Neuronal stem cell (in vitro differentiated cells): Measurements from ENCODE around the gene TGFBR3L.
A peak's percentile ranks its signal among the peaks of the same experiment; 100 is the strongest.

Experiments
- DNase-seq: peaks from one replicate; pipeline ENCODE4 v3.0.0-alpha.2; 2013; ENCODE audit warnings: low spot score
- H2AFZ ChIP-seq: one replicate; pipeline ENCODE4 v1.6.1; 2013; ENCODE audit warnings: mild to moderate bottlenecking, low read length, inconsistent platforms
- H2AK5ac ChIP-seq: 2 replicates; pipeline ENCODE4 v1.6.1; 2013; ENCODE audit warnings: low read depth, mild to moderate bottlenecking, inconsistent platforms, low read length, moderate library complexity, mixed read lengths
- H2BK120ac ChIP-seq: 2 replicates; pipeline ENCODE4 v1.6.1; 2013; ENCODE audit warnings: low read depth, mild to moderate bottlenecking, inconsistent platforms, low read length, moderate library complexity, mixed read lengths
- H2BK12ac ChIP-seq: one replicate; pipeline ENCODE4 v1.6.1; 2013; ENCODE audit warnings: low read length, inconsistent platforms
- H2BK15ac ChIP-seq: 2 replicates; pipeline ENCODE4 v1.6.1; 2013; ENCODE audit warnings: mild to moderate bottlenecking, low read length, inconsistent platforms, mixed read lengths
- H2BK5ac ChIP-seq: one replicate; pipeline ENCODE4 v1.6.1; 2013; ENCODE audit warnings: inconsistent platforms, mild to moderate bottlenecking, low read length, moderate library complexity
- H3K14ac ChIP-seq: one replicate; pipeline ENCODE4 v1.6.1; 2013; ENCODE audit warnings: low read length, inconsistent platforms
- H3K18ac ChIP-seq: 2 replicates; pipeline ENCODE4 v1.6.1; 2013; ENCODE audit warnings: low read length, inconsistent platforms
- H3K23ac ChIP-seq: 2 replicates; pipeline ENCODE4 v1.6.1; 2013; ENCODE audit warnings: low read depth, mild to moderate bottlenecking, mixed read lengths, low read length, inconsistent platforms; ENCODE audit not compliant: poor library complexity
- H3K27ac ChIP-seq: replicated peaks from 3 replicates; pipeline ENCODE4 v1.5.1; 2013; ENCODE audit warnings: low read length, inconsistent platforms
- H3K27me3 ChIP-seq, 3 experiments: 2 replicates each; pipeline ENCODE4 v1.6.1; 2013; ENCODE audit warnings: low read length in 3 of 3, mild to moderate bottlenecking in 2 of 3, inconsistent platforms in 1 of 3, low read depth in 1 of 3, mixed read lengths in 1 of 3, moderate library complexity in 1 of 3; ENCODE audit not compliant: control insufficient read depth in 3 of 3, insufficient read depth in 3 of 3
- H3K36me3 ChIP-seq, 2 donors: replicated peaks in 1 of 2; 2 replicates each; pipeline ENCODE4 v1.6.1; 2013; ENCODE audit warnings: low read length in 2 of 2; ENCODE audit not compliant: control insufficient read depth in 2 of 2, insufficient read depth in 2 of 2
- H3K4ac ChIP-seq: 2 replicates; pipeline ENCODE4 v1.6.1; 2013; ENCODE audit warnings: inconsistent platforms, mild to moderate bottlenecking, low read length, moderate library complexity
- H3K4me1 ChIP-seq, 2 donors: 1 replicate in 1 of 2; 2 replicates in 1 of 2; pipeline ENCODE4 v1.6.1; 2013; ENCODE audit warnings: low read length in 2 of 2, low read depth in 1 of 2; ENCODE audit not compliant: control insufficient read depth in 2 of 2, insufficient read depth in 1 of 2
- H3K4me2 ChIP-seq: one replicate; pipeline ENCODE4 v1.6.1; 2013; ENCODE audit warnings: mild to moderate bottlenecking, low read length, inconsistent platforms; ENCODE audit not compliant: insufficient read depth, poor library complexity, severe bottlenecking
- H3K4me3 ChIP-seq, 2 donors: 2 replicates each; pipeline ENCODE4 v1.5.1; 2013; ENCODE audit warnings: low read length in 2 of 2, mild to moderate bottlenecking in 2 of 2, inconsistent platforms in 1 of 2, moderate library complexity in 1 of 2
- H3K79me1 ChIP-seq: one replicate; pipeline ENCODE4 v1.6.1; 2013; ENCODE audit warnings: low read depth, mild to moderate bottlenecking, inconsistent platforms, low read length, moderate library complexity
- H3K9ac ChIP-seq: one replicate; pipeline ENCODE4 v1.6.1; 2013; ENCODE audit warnings: mild to moderate bottlenecking, low read depth, low read length, inconsistent platforms; ENCODE audit not compliant: poor library complexity
- H3K9me3 ChIP-seq, 2 donors: replicated peaks in 1 of 2; 2 replicates each; pipeline versions ENCODE3 to v1.6.1; 2013; ENCODE audit warnings: low read length in 2 of 2, mild to moderate bottlenecking in 2 of 2, inconsistent platforms in 1 of 2, low read depth in 1 of 2, mixed read lengths in 1 of 2, moderate library complexity in 1 of 2; ENCODE audit not compliant: control insufficient read depth in 2 of 2, insufficient read depth in 1 of 2
- H4K8ac ChIP-seq: one replicate; pipeline ENCODE4 v1.6.1; 2013; ENCODE audit warnings: low read depth, mild to moderate bottlenecking, inconsistent platforms, low read length, moderate library complexity
- H4K91ac ChIP-seq: one replicate; pipeline ENCODE4 v1.6.1; 2013; ENCODE audit warnings: low read length, low read depth, mild to moderate bottlenecking, inconsistent platforms; ENCODE audit not compliant: poor library complexity
- WGBS, 2 donors: extraction: QIAGEN DNeasy Blood & Tissue Kit; methylation state at CpG; one replicate each; pipeline ENCODE4 v1.1.7; 2013; ENCODE audit warnings: missing lambda C conversion rate in 2 of 2, mixed read lengths in 1 of 2; ENCODE audit not compliant: insufficient read length in 2 of 2, insufficient replicate concordance in 1 of 2; ENCODE audit errors: extremely low coverage in 2 of 2; 5-methylcytosine and 5-hydroxymethylcytosine counted together

The TGFBR3L gene

GRCh38 chr19:7907544-7907943 lies 7.1 kb upstream of the TGFBR3L start:
- peak overlapping the region; percentile 22 for H2BK12ac ChIP-seq
- DNase-seq: no peak
- WGBS, 2 donors: no CpG with 5 or more reads among the region's 11 CpGs
- no peak overlapping the region for H3K4ac ChIP-seq
- no peak overlapping the region for H3K27ac ChIP-seq
- peaks cover 23 to 48% of the 10 kb centered on the region in 2 donors for H3K36me3 ChIP-seq
- no peak overlapping the region for H3K18ac ChIP-seq
- peaks cover 13% of the 10 kb centered on the region in 2 donors for H3K4me1 ChIP-seq
- peaks cover 27% of the 10 kb centered on the region for H3K79me1 ChIP-seq
- H2AK5ac ChIP-seq: no peak overlapping the region
- H3K23ac ChIP-seq: peak overlapping the region; percentile 99
- no peak overlapping the region for H2BK15ac ChIP-seq
- H2BK120ac ChIP-seq: no peak overlapping the region
- no peaks in the 10 kb centered on the region for H3K9me3 ChIP-seq
- peaks cover 0 to 2% (median 0%) of the 10 kb centered on the region in 3 experiments for H3K27me3 ChIP-seq
- peak overlapping the region; percentile 72 for H3K9ac ChIP-seq
- peak overlapping the region; percentile 53 for H2BK5ac ChIP-seq
- H4K8ac ChIP-seq: no peak overlapping the region
- H2AFZ ChIP-seq: no peak overlapping the region
- H3K4me3 ChIP-seq: no peak overlapping the region
- peak overlapping the region; percentile 30 for H4K91ac ChIP-seq
- peak overlapping the region; percentile 21 for H3K14ac ChIP-seq
- H3K4me2 ChIP-seq: no peak overlapping the region

GRCh38 chr19:7908078-7908699 lies 6.4 kb upstream of the TGFBR3L start:
- DNase-seq: no peak
- peak overlapping the region; percentile 87 for H2BK120ac ChIP-seq
- H2BK15ac ChIP-seq: no peak overlapping the region
- no peak overlapping the region for H2AK5ac ChIP-seq
- H3K4ac ChIP-seq: no peak overlapping the region
- peaks cover 27% of the 10 kb centered on the region for H3K79me1 ChIP-seq
- H3K4me2 ChIP-seq: no peak overlapping the region
- H3K9ac ChIP-seq: no peak overlapping the region
- H3K14ac ChIP-seq: peak overlapping the region; percentile 9
- no peak overlapping the region for H4K8ac ChIP-seq
- WGBS, 2 donors: no CpG with 5 or more reads among the region's 14 CpGs
- no peak overlapping the region for H4K91ac ChIP-seq
- H2AFZ ChIP-seq: no peak overlapping the region
- H3K27ac ChIP-seq: no peak overlapping the region
- H3K36me3 ChIP-seq: peaks cover 27 to 52% of the 10 kb centered on the region in 2 donors
- no peaks in the 10 kb centered on the region for H3K27me3 ChIP-seq
- no peaks in the 10 kb centered on the region for H3K9me3 ChIP-seq
- no peak overlapping the region for H2BK5ac ChIP-seq
- peak overlapping the region; percentile 41 for H2BK12ac ChIP-seq
- no peak overlapping the region for H3K4me3 ChIP-seq
- peaks cover 7 to 11% of the 10 kb centered on the region in 2 donors for H3K4me1 ChIP-seq
- no peak overlapping the region for H3K18ac ChIP-seq
- peak overlapping the region; percentile 43 for H3K23ac ChIP-seq

DNA sequence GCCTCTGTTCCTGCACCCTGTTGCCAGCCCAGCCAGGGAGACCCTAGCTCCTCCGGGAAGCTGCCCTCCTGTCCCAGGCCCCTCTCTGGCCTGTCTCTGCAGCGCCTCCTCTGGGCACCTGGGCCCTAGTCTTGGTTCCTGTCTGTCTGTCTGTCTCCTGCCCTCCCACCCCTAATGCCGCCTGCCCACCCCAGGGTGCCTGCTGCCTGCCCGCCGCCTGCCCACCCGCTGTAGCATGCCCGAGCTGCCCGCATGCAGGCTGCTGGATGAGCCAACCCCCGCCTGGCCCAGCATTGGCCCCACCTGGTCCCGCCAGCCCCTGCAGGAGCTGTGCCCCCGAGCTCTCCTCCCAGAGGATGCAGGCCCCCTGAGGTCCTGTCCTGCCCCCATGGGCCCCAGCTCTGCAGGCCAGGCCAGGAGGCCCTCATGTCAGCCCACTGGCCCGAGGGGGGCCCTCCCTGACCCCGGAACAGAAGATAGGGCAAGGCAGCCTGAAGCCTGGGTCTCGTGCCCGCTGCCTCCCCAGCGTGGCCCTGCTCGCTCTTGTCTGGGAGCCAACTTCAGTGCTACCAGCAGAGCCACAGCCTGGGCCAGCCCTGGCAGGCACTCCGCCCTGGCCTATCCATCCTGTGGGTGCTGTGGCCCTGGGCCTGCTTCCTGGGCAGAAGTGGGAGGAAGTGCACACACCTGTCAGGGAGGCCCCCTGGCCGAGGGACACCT lies 5.7 kb upstream of the TGFBR3L start:
- Histone ChIP-seq H4K8ac (peak overlapping the region; percentile 43), H2BK15ac (no peak overlapping the region), H3K18ac (no peak overlapping the region), H2BK120ac (peak overlapping the region; percentile 87), H3K27me3 (no peaks in the 10 kb centered on the region), H3K4me1 (peaks cover 7 to 11% of the 10 kb centered on the region in 2 donors), H3K4me3 (no peak overlapping the region), H2BK5ac (no peak overlapping the region), H4K91ac (no peak overlapping the region), H2AK5ac (no peak overlapping the region), H2BK12ac (no peak overlapping the region), H3K14ac (no peak overlapping the region), H3K79me1 (peaks cover 27% of the 10 kb centered on the region), H3K23ac (no peak overlapping the region), H3K9ac (peak overlapping the region; percentile 60), H3K27ac (no peak overlapping the region), H3K4ac (no peak overlapping the region), H3K9me3 (no peaks in the 10 kb centered on the region), H3K4me2 (no peak overlapping the region), H3K36me3 (peaks cover 27 to 52% of the 10 kb centered on the region in 2 donors), H2AFZ (no peak overlapping the region)
- no peak for DNase-seq
- WGBS, 2 donors: no CpG with 5 or more reads among the region's 19 CpGs

DNA sequence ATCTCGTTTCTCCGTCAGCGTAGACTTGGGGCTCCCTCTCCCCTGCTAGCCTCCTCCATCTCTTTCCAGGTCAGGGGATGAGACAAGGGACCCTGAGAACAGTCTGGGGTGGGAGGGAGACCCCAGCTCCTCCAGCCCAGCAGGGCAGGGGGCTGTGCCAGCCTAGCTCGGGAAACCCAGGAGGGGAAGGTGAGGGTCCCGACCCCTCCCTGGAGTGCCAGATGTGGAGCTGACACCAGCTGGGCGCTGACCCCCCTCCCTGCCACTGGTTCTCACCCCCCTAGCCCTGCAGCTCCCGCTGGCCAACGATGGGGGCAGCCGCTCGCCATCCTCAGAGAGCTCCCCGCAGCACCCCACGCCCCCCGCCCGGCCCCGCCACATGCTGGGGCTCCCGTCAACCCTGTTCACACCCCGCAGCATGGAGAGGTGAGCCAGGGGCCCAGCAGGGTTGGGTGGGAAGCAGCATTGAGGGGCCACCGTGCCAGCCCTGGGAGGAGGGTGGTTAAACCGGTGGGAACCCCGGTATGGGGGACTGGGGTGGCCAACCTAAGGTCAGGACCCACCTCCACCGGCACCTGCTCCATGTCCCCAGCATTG lies 5.1 kb upstream of the TGFBR3L start:
- Histone ChIP-seq H2BK15ac (no peak overlapping the region), H3K4ac (no peak overlapping the region), H3K27me3 (peaks cover 0 to 1% (median 0%) of the 10 kb centered on the region in 3 experiments), H3K4me3 (no peak overlapping the region), H2AFZ (no peak overlapping the region), H3K14ac (no peak overlapping the region), H2BK12ac (no peak overlapping the region), H3K36me3 (peaks cover 27 to 52% of the 10 kb centered on the region in 2 donors), H2BK120ac (no peak overlapping the region), H3K23ac (peak overlapping the region; percentile 65), H3K4me2 (no peak overlapping the region), H3K9me3 (no peaks in the 10 kb centered on the region), H3K18ac (no peak overlapping the region), H3K9ac (no peak overlapping the region), H2AK5ac (no peak overlapping the region), H4K91ac (no peak overlapping the region), H4K8ac (no peak overlapping the region), H3K79me1 (peaks cover 22% of the 10 kb centered on the region), H3K27ac (no peak overlapping the region), H3K4me1 (peaks cover 4 to 8% of the 10 kb centered on the region in 2 donors), H2BK5ac (no peak overlapping the region)
- no peak for DNase-seq
- no CpG with 5 or more reads among the region's 21 CpGs for WGBS, 2 donors
